Liver (tissue), 3 donors: ENCODE results near the gene NPEPPS.

Experiments used
- EGR1 ChIP-seq, 2 donors: IDR thresholded peaks; 2 replicates each; pipeline ENCODE4 v1.6.1; 2016 to 2018; ENCODE audit warnings: antibody characterized with exemption in 2 of 2, low read depth in 2 of 2
- NR2F2 ChIP-seq: IDR thresholded peaks from 2 replicates; pipeline ENCODE4 v1.6.1; 2016; ENCODE audit warnings: antibody characterized with exemption
- TAF1 ChIP-seq: conservative IDR thresholded peaks from 2 replicates; pipeline ENCODE4 v1.6.1; 2016; ENCODE audit warnings: antibody characterized with exemption, mild to moderate bottlenecking
- YY1 ChIP-seq: IDR thresholded peaks from 2 replicates; pipeline ENCODE4 v1.6.1; 2016; ENCODE audit warnings: antibody characterized with exemption, mild to moderate bottlenecking
- TF ChIP-seq, protein P1 (sequence below): fragments of 150-350 bp; IDR thresholded peaks from 2 replicates; pipeline ENCODE4 v1.5.1; 2017; ENCODE audit warnings: improper control_type of control experiment, low read depth, low read length; ENCODE audit not compliant: missing input control
- TF ChIP-seq, protein P2 (sequence below): IDR thresholded peaks from 2 replicates; pipeline ENCODE4 v1.6.1; 2016; ENCODE audit warnings: antibody characterized with exemption, mild to moderate bottlenecking
- donor health status: healthy.
- donor health status: healthy.

DNA sequence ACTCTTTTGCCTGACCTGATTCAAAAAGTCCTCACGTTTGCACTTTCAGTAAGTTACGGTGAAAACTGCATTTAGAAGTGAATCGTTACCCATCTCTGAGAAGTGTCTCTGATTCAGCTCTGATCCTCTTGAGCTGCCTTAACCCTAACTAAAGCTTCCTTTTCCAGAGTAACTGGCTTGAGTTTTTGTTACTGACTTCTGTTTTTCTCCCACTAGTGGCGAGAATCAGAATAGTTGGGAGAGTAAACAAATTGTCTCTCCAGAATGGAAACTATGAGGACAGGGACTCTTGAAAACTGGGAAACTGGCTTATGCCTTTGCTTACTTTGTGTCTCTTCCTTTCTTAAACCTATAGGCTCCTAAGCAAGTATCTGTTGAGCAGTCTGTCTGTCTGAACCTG is 87.5 kb downstream of the NPEPPS start:
- TF ChIP-seq, protein P1, sequence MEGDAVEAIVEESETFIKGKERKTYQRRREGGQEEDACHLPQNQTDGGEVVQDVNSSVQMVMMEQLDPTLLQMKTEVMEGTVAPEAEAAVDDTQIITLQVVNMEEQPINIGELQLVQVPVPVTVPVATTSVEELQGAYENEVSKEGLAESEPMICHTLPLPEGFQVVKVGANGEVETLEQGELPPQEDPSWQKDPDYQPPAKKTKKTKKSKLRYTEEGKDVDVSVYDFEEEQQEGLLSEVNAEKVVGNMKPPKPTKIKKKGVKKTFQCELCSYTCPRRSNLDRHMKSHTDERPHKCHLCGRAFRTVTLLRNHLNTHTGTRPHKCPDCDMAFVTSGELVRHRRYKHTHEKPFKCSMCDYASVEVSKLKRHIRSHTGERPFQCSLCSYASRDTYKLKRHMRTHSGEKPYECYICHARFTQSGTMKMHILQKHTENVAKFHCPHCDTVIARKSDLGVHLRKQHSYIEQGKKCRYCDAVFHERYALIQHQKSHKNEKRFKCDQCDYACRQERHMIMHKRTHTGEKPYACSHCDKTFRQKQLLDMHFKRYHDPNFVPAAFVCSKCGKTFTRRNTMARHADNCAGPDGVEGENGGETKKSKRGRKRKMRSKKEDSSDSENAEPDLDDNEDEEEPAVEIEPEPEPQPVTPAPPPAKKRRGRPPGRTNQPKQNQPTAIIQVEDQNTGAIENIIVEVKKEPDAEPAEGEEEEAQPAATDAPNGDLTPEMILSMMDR: peak; percentile 19
- TF ChIP-seq, protein P2, sequence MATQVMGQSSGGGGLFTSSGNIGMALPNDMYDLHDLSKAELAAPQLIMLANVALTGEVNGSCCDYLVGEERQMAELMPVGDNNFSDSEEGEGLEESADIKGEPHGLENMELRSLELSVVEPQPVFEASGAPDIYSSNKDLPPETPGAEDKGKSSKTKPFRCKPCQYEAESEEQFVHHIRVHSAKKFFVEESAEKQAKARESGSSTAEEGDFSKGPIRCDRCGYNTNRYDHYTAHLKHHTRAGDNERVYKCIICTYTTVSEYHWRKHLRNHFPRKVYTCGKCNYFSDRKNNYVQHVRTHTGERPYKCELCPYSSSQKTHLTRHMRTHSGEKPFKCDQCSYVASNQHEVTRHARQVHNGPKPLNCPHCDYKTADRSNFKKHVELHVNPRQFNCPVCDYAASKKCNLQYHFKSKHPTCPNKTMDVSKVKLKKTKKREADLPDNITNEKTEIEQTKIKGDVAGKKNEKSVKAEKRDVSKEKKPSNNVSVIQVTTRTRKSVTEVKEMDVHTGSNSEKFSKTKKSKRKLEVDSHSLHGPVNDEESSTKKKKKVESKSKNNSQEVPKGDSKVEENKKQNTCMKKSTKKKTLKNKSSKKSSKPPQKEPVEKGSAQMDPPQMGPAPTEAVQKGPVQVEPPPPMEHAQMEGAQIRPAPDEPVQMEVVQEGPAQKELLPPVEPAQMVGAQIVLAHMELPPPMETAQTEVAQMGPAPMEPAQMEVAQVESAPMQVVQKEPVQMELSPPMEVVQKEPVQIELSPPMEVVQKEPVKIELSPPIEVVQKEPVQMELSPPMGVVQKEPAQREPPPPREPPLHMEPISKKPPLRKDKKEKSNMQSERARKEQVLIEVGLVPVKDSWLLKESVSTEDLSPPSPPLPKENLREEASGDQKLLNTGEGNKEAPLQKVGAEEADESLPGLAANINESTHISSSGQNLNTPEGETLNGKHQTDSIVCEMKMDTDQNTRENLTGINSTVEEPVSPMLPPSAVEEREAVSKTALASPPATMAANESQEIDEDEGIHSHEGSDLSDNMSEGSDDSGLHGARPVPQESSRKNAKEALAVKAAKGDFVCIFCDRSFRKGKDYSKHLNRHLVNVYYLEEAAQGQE: no peak
- TF ChIP-seq NR2F2: no peak
- no peak for TF ChIP-seq YY1
- TF ChIP-seq TAF1: no peak
- no peak for TF ChIP-seq EGR1 (IDR thresholded peaks at IDR 0.05; ENCODE audit: low read depth in 2 of 2)
